Measurements from ENCODE around the gene UBE2L3. TPM values are rescaled to one million over a fixed set of nuclear protein-coding genes. Genes with fewer than 3 reads are reported as not detected.
A peak's percentile ranks its signal among the peaks of the same experiment; 100 is the strongest.
"Not testable (repeated sequence)": the region's sequence is repeated elsewhere in the genome, so short reads cannot be mapped to it uniquely, and the experiment has no call there.

UBE2L3 gene
- total RNA-seq, 2 experiments from 2014 or later = 65.3 to 69.6 TPM

GRCh38 chr22:21559345-21560125 lies 8.0 kb upstream of the UBE2L3 start:
- H3K27ac Mint-ChIP-seq; H3K9me3 Mint-ChIP-seq (ENCODE audit: insufficient read depth); H3K4me1 Mint-ChIP-seq (ENCODE audit: low read depth); H3K4me3 Mint-ChIP-seq; ATAC-seq; POLR2A ChIA-PET; H3K36me3 Mint-ChIP-seq (ENCODE audit: low read depth); CTCF ChIA-PET; DNase-seq; H3K27me3 Mint-ChIP-seq (ENCODE audit: low read depth): not testable (repeated sequence)

GRCh38 chr22:21560657-21561056 lies 6.9 kb upstream of the UBE2L3 start:
- H3K27ac Mint-ChIP-seq; H3K27me3 Mint-ChIP-seq (ENCODE audit: low read depth); H3K36me3 Mint-ChIP-seq (ENCODE audit: low read depth); ATAC-seq; POLR2A ChIA-PET; H3K4me3 Mint-ChIP-seq; H3K9me3 Mint-ChIP-seq (ENCODE audit: insufficient read depth); DNase-seq; H3K4me1 Mint-ChIP-seq (ENCODE audit: low read depth); CTCF ChIA-PET: not testable (repeated sequence)

- Mint-ChIP-seq H3K4me1 (ENCODE audit: low read depth) (peaks cover 8% of the 10 kb centered on the region), H3K36me3 (ENCODE audit: low read depth) (peaks cover 7% of the 10 kb centered on the region), H3K27me3 (ENCODE audit: low read depth) (peaks cover 2% of the 10 kb centered on the region), H3K9me3 (ENCODE audit: insufficient read depth) (no peaks in the 10 kb centered on the region), H3K27ac (no peak overlapping the region), H3K4me3 (no peak overlapping the region)
- ChIA-PET POLR2A (interaction anchor here (0.7 kb wide), 1 partner anchor 96 kb away, joined by 3 read pairs; no protein-coding TSS in a partner anchor), CTCF (interaction anchor here (0.8 kb wide), 1 partner anchor 65 kb away, joined by 3 read pairs; no protein-coding TSS in a partner anchor)
- ATAC-seq (no peak), DNase-seq (no peak)
Observed at GRCh38 chr22:21563912-21564311, 3.6 kb upstream of the UBE2L3 start.

- Mint-ChIP-seq H3K4me3 (no peak overlapping the region), H3K9me3 (ENCODE audit: insufficient read depth) (no peaks in the 10 kb centered on the region), H3K27ac (no peak overlapping the region), H3K4me1 (ENCODE audit: low read depth) (peaks cover 13% of the 10 kb centered on the region), H3K36me3 (ENCODE audit: low read depth) (peaks cover 11% of the 10 kb centered on the region), H3K27me3 (ENCODE audit: low read depth) (peaks cover 2% of the 10 kb centered on the region)
- DNase-seq = no peak
- POLR2A ChIA-PET = interaction anchor here (0.7 kb wide), 1 partner anchor 95 kb away, joined by 3 read pairs; no protein-coding TSS in a partner anchor
- CTCF ChIA-PET = interaction anchor here (0.8 kb wide), 1 partner anchor 65 kb away, joined by 3 read pairs; no protein-coding TSS in a partner anchor
- ATAC-seq = no peak
Observed at GRCh38 chr22:21564411-21564810, 3.1 kb upstream of the UBE2L3 start.

GRCh38 chr22:21568347-21569075 lies 997 bp downstream of the UBE2L3 start:
- ATAC-seq (peak; percentile 40), DNase-seq (peak; percentile 51)
- no peaks in the 10 kb centered on the region for H3K9me3 Mint-ChIP-seq (ENCODE audit: insufficient read depth)
- peaks cover 35% of the 10 kb centered on the region for H3K36me3 Mint-ChIP-seq (ENCODE audit: low read depth)
- H3K4me1 Mint-ChIP-seq (ENCODE audit: low read depth) = peaks cover 47% of the 10 kb centered on the region
- peak overlapping the region; percentile 96 for H3K4me3 Mint-ChIP-seq
- peak overlapping the region; percentile 94 for H3K27ac Mint-ChIP-seq
- ChIA-PET POLR2A (interaction anchor here (0.9 to 2.2 kb wide), 4 partner anchors 19 to 73 kb away, joined by 3 to 12 read pairs (median 8); partner anchors contain the start of genes SDF2L1 and YDJC), CTCF (interaction anchor here (0.7 to 2.8 kb wide), 6 partner anchors 20 to 78 kb away, joined by 3 to 15 read pairs (median 8); partner anchors contain the start of genes SDF2L1 and YDJC)
- no peaks in the 10 kb centered on the region for H3K27me3 Mint-ChIP-seq (ENCODE audit: low read depth)

GRCh38 chr22:21569076-21569427 lies 1.5 kb downstream of the UBE2L3 start:
- DNase-seq; H3K9me3 Mint-ChIP-seq (ENCODE audit: insufficient read depth); ATAC-seq; H3K27me3 Mint-ChIP-seq (ENCODE audit: low read depth): not testable (repeated sequence)
- peaks cover 35% of the 10 kb centered on the region for H3K36me3 Mint-ChIP-seq (ENCODE audit: low read depth)
- POLR2A ChIA-PET = interaction anchor here (0.9 to 2.2 kb wide), 4 partner anchors 18 to 73 kb away, joined by 3 to 12 read pairs (median 8); partner anchors contain the start of genes SDF2L1 and YDJC
- H3K4me3 Mint-ChIP-seq = peak overlapping the region; percentile 96
- CTCF ChIA-PET = interaction anchor here (0.7 to 2.8 kb wide), 6 partner anchors 19 to 78 kb away, joined by 3 to 15 read pairs (median 8); partner anchors contain the start of genes SDF2L1 and YDJC
- peak overlapping the region; percentile 94 for H3K27ac Mint-ChIP-seq
- H3K4me1 Mint-ChIP-seq (ENCODE audit: low read depth) = peaks cover 47% of the 10 kb centered on the region

GRCh38 chr22:21569459-21570170 lies 2.1 kb downstream of the UBE2L3 start:
- Mint-ChIP-seq H3K36me3 (ENCODE audit: low read depth) (peaks cover 37% of the 10 kb centered on the region), H3K27me3 (ENCODE audit: low read depth) (no peaks in the 10 kb centered on the region), H3K4me3 (peak overlapping the region; percentile 96), H3K27ac (peak overlapping the region; percentile 81), H3K4me1 (ENCODE audit: low read depth) (peaks cover 51% of the 10 kb centered on the region), H3K9me3 (ENCODE audit: insufficient read depth) (no peaks in the 10 kb centered on the region)
- CTCF ChIA-PET = interaction anchor here (1.5 to 2.8 kb wide), 3 partner anchors 60 to 73 kb away, joined by 9 to 15 read pairs (median 13); partner anchors contain the start of genes SDF2L1 and YDJC
- POLR2A ChIA-PET = interaction anchor here (1.6 to 2.2 kb wide), 3 partner anchors 18 to 72 kb away, joined by 3 to 12 read pairs (median 12); partner anchors contain the start of genes SDF2L1 and YDJC
- DNase-seq (no peak), ATAC-seq (no peak)

GRCh38 chr22:21570398-21570797 lies 2.9 kb downstream of the UBE2L3 start:
- peak overlapping the region; percentile 96 for H3K4me3 Mint-ChIP-seq
- DNase-seq = no peak
- H3K36me3 Mint-ChIP-seq (ENCODE audit: low read depth) = peaks cover 37% of the 10 kb centered on the region
- no peak overlapping the region for H3K27ac Mint-ChIP-seq
- H3K9me3 Mint-ChIP-seq (ENCODE audit: insufficient read depth) = no peaks in the 10 kb centered on the region
- no peaks in the 10 kb centered on the region for H3K27me3 Mint-ChIP-seq (ENCODE audit: low read depth)
- peaks cover 51% of the 10 kb centered on the region for H3K4me1 Mint-ChIP-seq (ENCODE audit: low read depth)
- ATAC-seq = no peak
- ChIA-PET CTCF (interaction anchor here (1.0 to 1.2 kb wide), 3 partner anchors 58 to 77 kb away, joined by 3 to 7 read pairs (median 4); no protein-coding TSS in a partner anchor), POLR2A (interaction anchor here (1.2 kb wide), 1 partner anchor 59 kb away, joined by 4 read pairs; no protein-coding TSS in a partner anchor)

GRCh38 chr22:21571679-21572078 lies 4.2 kb downstream of the UBE2L3 start:
- H3K4me3 Mint-ChIP-seq = peak overlapping the region; percentile 96
- CTCF ChIA-PET = interaction anchor here (0.7 to 1.2 kb wide), 4 partner anchors 56 to 75 kb away, joined by 3 to 7 read pairs (median 4); no protein-coding TSS in a partner anchor
- H3K36me3 Mint-ChIP-seq (ENCODE audit: low read depth) = peaks cover 39% of the 10 kb centered on the region
- no peaks in the 10 kb centered on the region for H3K9me3 Mint-ChIP-seq (ENCODE audit: insufficient read depth)
- POLR2A ChIA-PET = interaction anchor here (1.0 to 1.2 kb wide), 2 partner anchors 57 to 60 kb away, joined by 4 read pairs; partner anchors contain the start of gene CCDC116
- H3K27me3 Mint-ChIP-seq (ENCODE audit: low read depth) = no peaks in the 10 kb centered on the region
- no peak for DNase-seq
- peak overlapping the region; percentile 39 for H3K27ac Mint-ChIP-seq
- peaks cover 52% of the 10 kb centered on the region for H3K4me1 Mint-ChIP-seq (ENCODE audit: low read depth)
- ATAC-seq = no peak

GRCh38 chr22:21573293-21573734 lies 5.8 kb downstream of the UBE2L3 start:
- Mint-ChIP-seq H3K36me3 (ENCODE audit: low read depth) (peaks cover 42% of the 10 kb centered on the region), H3K9me3 (ENCODE audit: insufficient read depth) (no peaks in the 10 kb centered on the region), H3K27me3 (ENCODE audit: low read depth) (no peaks in the 10 kb centered on the region), H3K4me1 (ENCODE audit: low read depth) (peaks cover 58% of the 10 kb centered on the region), H3K27ac (no peak overlapping the region), H3K4me3 (no peak overlapping the region)
- DNase-seq = no peak
- ChIA-PET POLR2A (interaction anchor here (1.4 kb wide), 2 partner anchors 14 to 73 kb away, joined by 3 read pairs; no protein-coding TSS in a partner anchor), CTCF (interaction anchor here (1.8 to 1.9 kb wide), 2 partner anchors 56 to 73 kb away, joined by 6 to 9 read pairs; no protein-coding TSS in a partner anchor)
- no peak for ATAC-seq

Measured in activated CD8-positive, alpha-beta T cell treated with anti-CD3 and anti-CD28 coated beads, Interleukin-2, amount 10 ng/mL, durations not matched to agents 7 days and 5 days (primary cell).